GM18907 (cell line): ENCODE results near the gene CGNL1.

ENCODE experiments used
- ATAC-seq: cut with Tn5 transposase; IDR thresholded peaks from one replicate; pipeline ENCODE4 v1.9.1; 2021; ENCODE audit warnings: mild to moderate bottlenecking, moderate library complexity; ENCODE audit not compliant: unreplicated experiment

The CGNL1 gene

DNA sequence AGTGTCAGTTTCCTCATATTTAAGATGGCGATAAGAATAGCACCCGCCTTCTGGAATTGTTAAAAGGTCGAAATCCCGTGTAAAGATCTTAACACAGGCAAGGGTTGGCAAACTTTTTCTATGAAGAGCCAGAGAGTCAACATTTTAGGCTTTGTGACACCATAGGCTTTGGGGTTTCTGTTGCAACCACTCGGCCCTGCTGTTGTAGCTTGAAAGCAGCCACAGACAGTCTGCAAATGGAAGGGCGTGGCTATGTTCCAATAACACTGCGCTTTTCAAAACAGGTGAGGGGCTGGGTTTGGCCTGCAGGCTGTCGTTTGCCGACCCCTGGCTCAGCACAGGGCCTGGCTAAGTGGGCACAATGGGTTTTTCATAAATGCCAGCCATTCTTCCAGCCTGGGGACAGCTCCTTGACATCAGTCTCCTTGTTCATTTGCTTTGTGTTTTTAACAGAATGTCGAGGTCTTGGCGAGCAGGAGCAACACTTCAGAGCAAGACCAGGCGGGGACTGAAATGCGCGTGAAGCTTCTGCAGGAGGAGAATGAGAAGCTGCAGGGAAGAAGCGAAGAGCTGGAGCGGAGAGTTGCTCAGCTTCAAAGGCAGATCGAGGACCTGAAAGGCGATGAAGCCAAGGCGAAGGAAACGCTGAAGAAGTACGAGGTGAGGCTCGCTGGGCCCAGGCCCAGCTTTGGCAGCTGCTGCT is 140.2 kb downstream of the CGNL1 start:
- no peak for ATAC-seq

- no peak for ATAC-seq
These were observed 140.8 kb downstream of the CGNL1 start for GRCh38 chr15:57517030-57517671.

- ATAC-seq = no peak
These were observed 142.6 kb downstream of the CGNL1 start for GRCh38 chr15:57518779-57519405.

DNA sequence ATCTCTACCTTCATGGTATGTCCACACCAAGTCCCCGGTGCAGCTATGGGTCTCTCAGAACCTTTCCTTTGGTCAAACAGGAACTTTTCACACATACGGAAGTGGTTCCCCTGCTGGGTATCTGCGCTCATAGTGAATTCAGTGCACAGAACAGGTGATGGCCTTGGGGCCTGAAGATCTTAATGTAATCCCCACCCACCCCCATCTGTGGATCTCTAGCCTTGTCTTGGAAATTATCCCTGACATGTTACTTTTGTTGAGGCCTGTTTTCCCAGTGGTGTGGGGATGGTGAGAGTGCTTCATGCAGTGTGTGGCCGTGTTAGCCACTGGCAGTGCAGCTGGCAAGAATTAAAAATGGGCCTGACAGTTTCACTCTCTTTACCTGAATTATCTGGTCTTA is 143.5 kb downstream of the CGNL1 start:
- no peak for ATAC-seq

DNA sequence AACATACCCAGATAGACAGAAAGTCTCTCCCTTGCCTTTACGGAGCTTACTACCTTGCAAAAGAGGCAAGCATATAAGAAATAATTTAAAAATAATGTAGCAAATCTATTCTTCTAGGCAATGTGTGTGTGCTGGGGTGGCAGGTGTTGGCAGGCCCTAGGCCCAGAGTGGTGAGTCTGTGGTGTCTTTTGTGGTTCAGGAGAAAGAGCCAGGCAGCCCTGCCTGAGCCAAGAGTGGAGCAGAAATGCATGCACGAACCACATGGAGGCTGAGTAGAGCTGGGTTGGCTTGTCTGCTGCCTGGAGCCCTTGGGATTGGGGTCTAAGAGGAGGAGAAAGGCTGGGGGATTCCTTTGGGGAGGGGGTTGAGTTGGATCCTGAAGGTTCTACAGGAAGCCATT is 145.2 kb downstream of the CGNL1 start:
- no peak for ATAC-seq

GRCh38 chr15:57522148-57522547 is 145.8 kb downstream of the CGNL1 start:
- no peak for ATAC-seq

DNA sequence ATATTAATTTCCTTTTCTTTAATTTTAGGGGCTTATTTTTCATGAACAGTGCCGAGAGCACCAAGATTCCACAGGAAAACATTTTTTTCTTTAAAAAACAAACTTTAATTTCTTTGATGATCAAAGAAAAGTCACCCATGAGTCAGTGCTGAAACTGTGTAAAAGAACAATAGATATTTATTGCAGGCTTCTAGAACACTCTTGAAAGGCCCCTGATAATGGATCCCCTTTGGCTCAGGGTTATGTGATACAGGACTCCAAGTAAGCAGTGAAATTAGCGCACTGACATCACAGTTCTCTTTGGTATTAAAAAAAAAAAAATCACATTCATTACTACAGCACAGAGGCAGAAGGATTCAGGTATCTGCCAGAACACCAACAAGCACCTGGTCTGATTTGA is 149.3 kb downstream of the CGNL1 start:
- ATAC-seq = no peak

DNA sequence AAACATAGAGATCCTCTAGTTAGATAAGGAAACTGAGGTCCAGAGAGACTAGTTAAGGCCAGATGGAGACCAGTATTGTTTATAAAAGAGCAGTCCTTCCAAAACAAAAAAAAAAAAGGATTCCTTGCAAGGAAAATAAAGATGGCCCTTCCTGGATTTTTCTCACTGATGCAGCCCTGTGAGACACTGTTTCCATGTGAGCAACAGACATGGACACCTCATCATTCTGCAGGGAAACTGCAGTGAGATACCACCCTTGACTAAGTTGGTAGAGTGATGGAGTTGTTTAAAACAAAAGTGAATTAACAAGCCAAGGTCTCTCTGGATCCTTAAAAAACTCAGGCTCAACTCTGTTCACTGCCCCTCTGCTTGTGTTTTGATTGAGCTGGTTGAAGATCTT is 149.8 kb downstream of the CGNL1 start:
- ATAC-seq = no peak

GRCh38 chr15:57526615-57527014 is 150.3 kb downstream of the CGNL1 start:
- ATAC-seq = no peak

- ATAC-seq = peak; percentile 68
These were observed 151.2 kb downstream of the CGNL1 start for GRCh38 chr15:57527382-57528091.

GRCh38 chr15:57528940-57529565 is 152.7 kb downstream of the CGNL1 start:
- ATAC-seq = no peak

GRCh38 chr15:57529748-57530147 is 153.4 kb downstream of the CGNL1 start:
- no peak for ATAC-seq

- no peak for ATAC-seq
These were observed 156.6 kb downstream of the CGNL1 start for GRCh38 chr15:57532731-57533447.

GRCh38 chr15:57533448-57533799 is 157.1 kb downstream of the CGNL1 start:
- ATAC-seq = no peak

GRCh38 chr15:57534281-57534680 is 158.0 kb downstream of the CGNL1 start:
- no peak for ATAC-seq

DNA sequence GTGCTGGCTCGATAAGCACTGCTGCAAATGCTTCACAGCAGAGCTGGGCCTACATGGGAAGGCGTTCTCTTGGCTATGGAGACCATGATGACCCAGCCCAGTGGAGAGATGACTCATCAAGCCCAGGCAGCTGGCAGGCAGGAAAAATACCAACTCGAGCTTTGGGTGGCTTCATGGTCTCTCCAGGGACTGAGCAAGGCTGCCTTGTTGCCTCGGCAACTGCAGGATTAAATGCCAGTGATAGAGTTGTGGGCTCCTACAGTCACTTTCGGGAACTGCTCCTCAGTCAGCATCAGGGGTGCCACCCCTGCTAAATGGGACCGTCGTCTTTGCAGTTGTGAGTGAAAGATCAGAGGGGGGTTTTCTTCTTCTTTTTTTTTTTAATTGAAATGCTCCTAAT is 160.8 kb downstream of the CGNL1 start:
- ATAC-seq = no peak

DNA sequence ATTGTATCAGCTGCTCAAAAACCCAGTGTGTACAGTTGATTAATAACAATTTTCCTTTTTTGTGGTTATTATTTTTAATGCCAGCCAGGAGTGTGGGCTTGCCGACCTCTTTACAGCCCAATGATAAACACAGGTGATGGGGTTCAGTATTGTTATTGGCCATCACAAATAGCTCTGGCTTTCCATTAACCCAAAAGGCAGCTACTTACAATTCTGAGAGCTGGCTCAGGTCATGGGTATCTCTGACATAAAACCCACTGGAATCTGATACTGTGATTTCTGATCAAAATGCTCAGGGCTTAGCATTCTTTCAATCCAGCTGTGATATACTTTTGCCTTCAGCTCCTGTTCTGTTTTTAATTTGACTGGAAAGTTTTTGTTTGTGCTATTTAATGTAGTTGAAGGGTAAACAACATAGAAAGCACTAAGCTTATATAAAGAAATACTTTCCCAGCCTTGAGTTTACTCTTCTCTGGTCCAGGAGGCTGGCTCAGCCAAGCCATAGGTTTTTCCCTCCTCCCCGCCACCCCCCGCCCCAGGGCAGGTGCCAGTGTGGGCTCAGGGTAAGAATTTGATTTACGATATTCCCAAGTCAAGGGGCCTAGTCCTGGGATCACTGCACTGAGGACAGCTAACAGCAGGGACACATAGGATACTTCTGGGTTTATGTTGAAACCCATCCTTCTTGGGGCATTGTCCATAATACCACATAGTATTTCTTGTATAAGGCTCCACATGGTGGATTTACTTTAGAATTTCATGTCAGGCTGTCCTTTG is 161.4 kb downstream of the CGNL1 start:
- ATAC-seq = no peak

- ATAC-seq = no peak
These were observed 161.9 kb downstream of the CGNL1 start for GRCh38 chr15:57538265-57538529.

DNA sequence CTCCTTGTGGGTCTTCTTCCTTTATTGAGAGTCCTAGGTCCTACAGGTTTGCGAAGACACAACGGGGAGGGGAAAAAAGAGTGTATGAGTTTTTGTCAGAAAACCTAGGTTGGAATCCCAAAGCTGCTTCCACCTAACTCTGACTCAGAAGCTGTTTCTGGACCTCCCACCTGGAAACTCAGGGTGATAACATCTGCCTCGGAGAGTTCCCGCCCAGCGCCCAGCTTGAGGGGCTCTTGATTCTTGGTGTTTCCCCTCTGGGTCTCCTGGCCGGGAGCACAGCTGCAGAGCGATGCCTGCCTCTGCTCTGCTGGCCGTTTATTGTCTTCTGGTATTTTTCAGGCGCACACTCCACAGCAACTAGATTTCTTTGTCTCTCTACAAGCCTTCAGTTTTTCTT is 162.5 kb downstream of the CGNL1 start:
- no peak for ATAC-seq

DNA sequence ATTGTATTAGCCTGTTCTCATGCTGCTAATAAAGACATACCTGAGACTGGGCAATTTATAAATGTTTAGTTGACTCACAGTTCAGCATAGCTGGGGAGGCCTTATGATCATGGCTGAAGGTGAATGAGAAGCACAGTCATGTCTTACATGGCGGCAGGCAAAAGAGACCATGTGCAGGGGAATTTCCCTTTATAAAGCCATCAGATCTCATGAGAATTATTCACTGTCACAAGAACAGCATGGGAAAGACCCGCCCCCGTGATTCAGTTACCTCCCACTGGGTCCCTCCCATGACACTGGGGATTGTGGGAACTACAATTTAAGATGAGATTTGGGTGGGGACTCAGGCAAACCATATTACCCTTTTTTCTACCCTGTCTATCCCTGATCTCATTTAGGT is 163.9 kb downstream of the CGNL1 start:
- no peak for ATAC-seq
